A673 (cell line): ENCODE measurements around the gene PADI3. TPM values are rescaled to one million over a fixed set of nuclear protein-coding genes. Genes with fewer than 3 reads are reported as not detected.
A peak's percentile ranks its signal among the peaks of the same experiment; 100 is the strongest.

Source experiments
- BruUV-seq: library from RNA; stranded (reverse); fragments of 400-500 nt; replicated peaks from 2 replicates; lab custom pipeline; 2021; lab: Mats Ljungman, UMichigan
- CTCF ChIA-PET: fragments of 300-600 bp; sonication (Branson Sonifier 250); formaldehyde crosslinking; loops from one replicate; lab custom pipeline; 2022; ENCODE audit warnings: antibody characterized with exemption; lab: Charles Lee
- POLR2A ChIA-PET: fragments of 300-600 bp; sonication (Branson Sonifier 250); formaldehyde crosslinking; loops from one replicate; lab custom pipeline; 2022; ENCODE audit warnings: antibody characterized with exemption; ENCODE audit not compliant: low non-redundant PET; lab: Charles Lee
- DNase-seq: peaks from one replicate; pipeline ENCODE4 v3.0.0-alpha.2; 2015; ENCODE audit warnings: low spot score
- H3K27ac ChIP-seq: fragments of 200-600 bp; sonication (generic); 2 replicates; pipeline ENCODE4 v1.5.1; 2016; ENCODE audit warnings: mixed run types, low read depth, mild to moderate bottlenecking, mixed read lengths, antibody characterized with exemption, low read length; ENCODE audit not compliant: poor library complexity, severe bottlenecking
- H3K27me3 ChIP-seq: fragments of 200-600 bp; sonication (generic); replicated peaks from 2 replicates; pipeline ENCODE4 v1.6.1; 2017; ENCODE audit warnings: mixed run types, low read depth, mild to moderate bottlenecking, mixed read lengths, antibody characterized with exemption, low read length; ENCODE audit not compliant: insufficient read depth, poor library complexity
- H3K36me3 ChIP-seq: fragments of 200-600 bp; sonication (generic); 2 replicates; pipeline ENCODE4 v1.6.1; 2016; ENCODE audit warnings: mixed run types, mild to moderate bottlenecking, mixed read lengths, antibody characterized with exemption, low read length; ENCODE audit not compliant: insufficient read depth, poor library complexity, severe bottlenecking
- H3K4me1 ChIP-seq: fragments of 200-600 bp; sonication (generic); 2 replicates; pipeline ENCODE4 v1.6.1; 2017; ENCODE audit warnings: mixed run types, mild to moderate bottlenecking, mixed read lengths, antibody characterized with exemption, low read length; ENCODE audit not compliant: insufficient read depth, poor library complexity, severe bottlenecking
- H3K4me3 ChIP-seq: fragments of 200-600 bp; sonication (generic); 2 replicates; pipeline ENCODE4 v1.5.1; 2016; ENCODE audit warnings: low read depth, mixed run types, mild to moderate bottlenecking, mixed read lengths, low read length; ENCODE audit not compliant: poor library complexity, severe bottlenecking
- H3K9me3 ChIP-seq: fragments of 200-600 bp; sonication (generic); 2 replicates; pipeline ENCODE4 v1.6.1; 2016; ENCODE audit warnings: mixed run types, low read depth, mild to moderate bottlenecking, mixed read lengths, antibody characterized with exemption, low read length; ENCODE audit not compliant: poor library complexity, severe bottlenecking
- EZH2 ChIP-seq: fragments of 200-600 bp; sonication (generic); IDR thresholded peaks from 2 replicates; pipeline ENCODE4 v1.6.1; 2017; ENCODE audit warnings: borderline replicate concordance, low read depth, mild to moderate bottlenecking, mixed read lengths, antibody characterized with exemption, low read length; ENCODE audit not compliant: poor library complexity, severe bottlenecking
- intact Hi-C: fragments of 100-400 bp; cut with micrococcal nuclease; formaldehyde crosslinking; loops from one replicate; pipeline ENCODE4 v1.10.0; 2022; ENCODE audit not compliant: unreplicated experiment
- total RNA-seq: library from RNA; stranded (reverse); gene quantifications from 2 replicates; pipeline ENCODE4 v1.2.3, GENCODE V29; 2021
- TF ChIP-seq, protein P1 (sequence below): fragments of 300-800, 200-600 bp; sonication (generic); conservative IDR thresholded peaks from 2 replicates; pipeline ENCODE4 v1.5.1; 2017; ENCODE audit warnings: low read depth, mild to moderate bottlenecking, antibody characterized with exemption, low read length, moderate library complexity, mixed read lengths

Gene PADI3
- total RNA-seq, 1 experiment from 2014 or later = 0.26 TPM

GRCh38 chr1:17229379-17229778 lies 19.5 kb upstream of the PADI3 start:
- TF ChIP-seq EZH2 = no peak
- TF ChIP-seq, protein P1, sequence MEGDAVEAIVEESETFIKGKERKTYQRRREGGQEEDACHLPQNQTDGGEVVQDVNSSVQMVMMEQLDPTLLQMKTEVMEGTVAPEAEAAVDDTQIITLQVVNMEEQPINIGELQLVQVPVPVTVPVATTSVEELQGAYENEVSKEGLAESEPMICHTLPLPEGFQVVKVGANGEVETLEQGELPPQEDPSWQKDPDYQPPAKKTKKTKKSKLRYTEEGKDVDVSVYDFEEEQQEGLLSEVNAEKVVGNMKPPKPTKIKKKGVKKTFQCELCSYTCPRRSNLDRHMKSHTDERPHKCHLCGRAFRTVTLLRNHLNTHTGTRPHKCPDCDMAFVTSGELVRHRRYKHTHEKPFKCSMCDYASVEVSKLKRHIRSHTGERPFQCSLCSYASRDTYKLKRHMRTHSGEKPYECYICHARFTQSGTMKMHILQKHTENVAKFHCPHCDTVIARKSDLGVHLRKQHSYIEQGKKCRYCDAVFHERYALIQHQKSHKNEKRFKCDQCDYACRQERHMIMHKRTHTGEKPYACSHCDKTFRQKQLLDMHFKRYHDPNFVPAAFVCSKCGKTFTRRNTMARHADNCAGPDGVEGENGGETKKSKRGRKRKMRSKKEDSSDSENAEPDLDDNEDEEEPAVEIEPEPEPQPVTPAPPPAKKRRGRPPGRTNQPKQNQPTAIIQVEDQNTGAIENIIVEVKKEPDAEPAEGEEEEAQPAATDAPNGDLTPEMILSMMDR = no peak
- no peak for DNase-seq
- BruUV-seq = no TSS peak
- POLR2A ChIA-PET = no interaction called here
- no peak overlapping the region for H3K27ac ChIP-seq
- H3K27me3 ChIP-seq = no peaks in the 10 kb centered on the region
- no peaks in the 10 kb centered on the region for H3K9me3 ChIP-seq
- CTCF ChIA-PET = no interaction called here
- H3K4me3 ChIP-seq = no peak overlapping the region
- peaks cover 33% of the 10 kb centered on the region for H3K4me1 ChIP-seq
- intact Hi-C loops = no loop called here
- H3K36me3 ChIP-seq = no peaks in the 10 kb centered on the region

DNA sequence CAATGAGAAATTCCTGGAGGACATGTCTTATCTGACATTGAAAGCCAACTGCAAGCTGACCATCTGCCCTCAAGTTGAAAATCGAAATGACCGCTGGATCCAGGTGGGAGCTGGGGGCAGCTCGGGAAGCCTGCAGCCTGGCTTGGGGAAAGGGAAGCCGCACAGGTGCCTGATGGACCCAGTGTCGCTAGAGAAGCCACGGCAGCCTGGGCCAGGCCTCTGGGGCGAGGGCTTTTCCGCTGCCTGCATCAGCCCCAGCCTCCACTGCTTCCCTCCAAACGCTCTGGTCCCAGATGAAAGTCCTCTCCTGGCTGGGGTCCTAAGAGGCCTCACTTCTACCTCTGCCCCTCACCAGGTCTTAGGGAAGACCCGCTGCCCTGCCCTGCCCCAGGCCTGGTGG lies 18.8 kb upstream of the PADI3 start:
- peaks cover 38% of the 10 kb centered on the region for H3K4me1 ChIP-seq
- intact Hi-C loops = no loop called here
- BruUV-seq = no TSS peak
- no peak for TF ChIP-seq EZH2
- TF ChIP-seq, protein P1 = no peak
- peak overlapping the region; percentile 63 for H3K27ac ChIP-seq
- H3K9me3 ChIP-seq = no peaks in the 10 kb centered on the region
- ChIA-PET POLR2A (no interaction called here), CTCF (no interaction called here)
- no peaks in the 10 kb centered on the region for H3K27me3 ChIP-seq
- no peaks in the 10 kb centered on the region for H3K36me3 ChIP-seq
- no peak for DNase-seq
- no peak overlapping the region for H3K4me3 ChIP-seq

DNA sequence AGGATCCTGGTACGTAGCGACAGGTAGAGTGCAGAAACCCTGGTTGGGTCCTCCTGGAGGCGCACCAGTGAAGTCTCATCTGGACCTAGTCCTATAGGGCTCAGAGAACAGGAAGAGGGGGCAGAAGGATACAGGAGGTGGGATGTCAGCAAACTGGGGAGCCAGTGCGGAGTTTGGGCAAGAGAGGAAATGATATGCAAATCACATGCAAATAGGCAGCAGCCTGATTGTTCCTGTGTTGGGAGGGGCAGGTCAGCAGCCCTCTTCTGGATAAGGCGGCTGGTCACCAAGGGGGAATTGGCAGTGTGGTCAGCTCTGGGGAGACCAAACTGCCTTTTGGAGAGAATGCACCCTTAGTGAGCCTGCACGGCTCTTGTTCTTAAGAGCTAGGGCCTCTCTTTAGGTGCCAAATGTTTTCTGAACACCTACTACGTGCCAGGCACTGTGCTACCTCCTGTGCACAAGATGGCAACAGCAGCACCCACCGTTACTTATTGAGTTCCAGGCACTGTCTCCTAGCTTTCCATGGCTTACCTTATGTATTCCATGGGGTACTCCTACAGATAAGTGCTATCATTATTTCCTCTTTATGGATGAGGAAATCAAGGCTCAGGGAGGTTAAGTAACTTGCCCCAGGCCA lies 18.1 kb upstream of the PADI3 start:
- BruUV-seq = no TSS peak
- no peak for TF ChIP-seq EZH2
- TF ChIP-seq, protein P1 = no peak
- Histone ChIP-seq H3K4me1 (peaks cover 44% of the 10 kb centered on the region), H3K4me3 (no peak overlapping the region), H3K9me3 (no peaks in the 10 kb centered on the region), H3K27me3 (no peaks in the 10 kb centered on the region), H3K36me3 (no peaks in the 10 kb centered on the region), H3K27ac (peak overlapping the region; percentile 63)
- intact Hi-C loops = no loop called here
- POLR2A ChIA-PET = no interaction called here
- DNase-seq = no peak
- CTCF ChIA-PET = no interaction called here
